Effector CD4-positive, alpha-beta T cell (primary cell): ENCODE data around the gene FBXL4.

ENCODE experiments used
- DNase-seq: peaks from one replicate; pipeline ENCODE4 v3.0.0-alpha.2; 2020

FBXL4 gene

DNA sequence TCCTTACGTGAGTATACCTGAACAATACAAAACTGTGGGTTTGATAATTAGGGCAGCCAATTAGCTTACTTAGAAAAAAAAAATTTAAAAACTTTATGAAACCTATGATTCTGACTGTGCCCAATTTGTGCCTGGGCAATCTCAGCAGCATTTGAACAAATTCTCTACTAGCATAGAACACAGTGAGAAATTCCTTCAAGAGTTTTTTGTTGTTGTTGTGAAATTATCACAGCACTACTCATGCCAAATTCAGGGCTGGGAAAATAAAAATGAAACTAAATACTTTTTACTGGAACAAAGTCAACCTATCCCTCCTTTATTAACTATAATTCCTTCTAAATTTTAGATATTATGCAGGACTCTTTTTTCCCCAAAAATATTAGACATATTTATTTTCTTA, 70.5 kb downstream of the FBXL4 start:
- DNase-seq: no peak

DNA sequence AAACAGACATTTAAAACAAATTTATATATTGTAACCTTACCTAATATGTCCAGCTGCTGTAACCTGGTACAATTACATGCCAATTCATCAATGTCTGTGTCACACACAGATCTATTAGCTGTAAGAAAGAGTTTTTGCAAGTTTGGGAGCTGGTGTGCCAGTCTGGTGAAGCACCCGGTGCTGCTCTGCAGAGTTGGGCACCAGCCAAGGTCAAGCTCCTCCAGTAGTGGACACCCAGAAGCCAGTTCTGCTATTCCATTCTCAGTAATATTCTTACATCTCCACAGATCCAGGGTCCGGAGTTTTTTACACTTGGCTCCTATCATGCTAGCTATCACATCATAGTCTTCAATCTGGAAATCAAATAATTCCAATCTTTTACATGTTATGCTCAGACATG, 72.4 kb downstream of the FBXL4 start:
- DNase-seq: no peak

GRCh38 chr6:98871821-98872220, 75.9 kb downstream of the FBXL4 start:
- no peak for DNase-seq

- DNase-seq: no peak
These were observed 76.7 kb downstream of the FBXL4 start for GRCh38 chr6:98871057-98871456.

DNA sequence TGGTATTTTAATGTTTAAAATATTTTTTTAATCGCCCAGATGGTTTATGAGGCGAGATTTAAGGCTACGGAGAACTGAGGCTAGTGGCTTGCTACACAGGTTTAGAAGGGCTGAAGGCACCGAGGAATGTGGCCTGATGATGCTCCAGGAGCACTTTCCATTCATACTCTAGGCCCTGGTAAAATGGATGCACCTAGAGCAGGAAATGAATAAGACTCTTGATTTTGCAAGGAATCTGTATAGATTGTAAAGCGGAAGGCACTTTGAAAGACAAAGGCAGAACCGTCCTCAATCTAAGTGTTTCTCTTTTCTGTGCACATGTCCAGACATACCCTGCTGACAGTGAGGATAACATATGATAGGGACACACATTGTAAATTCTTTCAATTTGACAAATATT, 83.2 kb downstream of the FBXL4 start:
- no peak for DNase-seq

GRCh38 chr6:98848539-98849242, 99.1 kb downstream of the FBXL4 start:
- DNase-seq: no peak

GRCh38 chr6:98847779-98848538, 99.8 kb downstream of the FBXL4 start:
- DNase-seq: no peak

- DNase-seq: no peak
These were observed 100.3 kb downstream of the FBXL4 start for GRCh38 chr6:98847416-98847778.

GRCh38 chr6:98846021-98846380, 101.7 kb downstream of the FBXL4 start:
- no peak for DNase-seq

- peak; percentile 47 for DNase-seq
These were observed 102.3 kb downstream of the FBXL4 start for GRCh38 chr6:98845211-98846020.

GRCh38 chr6:98844244-98845210, 103.2 kb downstream of the FBXL4 start:
- no peak for DNase-seq

DNA sequence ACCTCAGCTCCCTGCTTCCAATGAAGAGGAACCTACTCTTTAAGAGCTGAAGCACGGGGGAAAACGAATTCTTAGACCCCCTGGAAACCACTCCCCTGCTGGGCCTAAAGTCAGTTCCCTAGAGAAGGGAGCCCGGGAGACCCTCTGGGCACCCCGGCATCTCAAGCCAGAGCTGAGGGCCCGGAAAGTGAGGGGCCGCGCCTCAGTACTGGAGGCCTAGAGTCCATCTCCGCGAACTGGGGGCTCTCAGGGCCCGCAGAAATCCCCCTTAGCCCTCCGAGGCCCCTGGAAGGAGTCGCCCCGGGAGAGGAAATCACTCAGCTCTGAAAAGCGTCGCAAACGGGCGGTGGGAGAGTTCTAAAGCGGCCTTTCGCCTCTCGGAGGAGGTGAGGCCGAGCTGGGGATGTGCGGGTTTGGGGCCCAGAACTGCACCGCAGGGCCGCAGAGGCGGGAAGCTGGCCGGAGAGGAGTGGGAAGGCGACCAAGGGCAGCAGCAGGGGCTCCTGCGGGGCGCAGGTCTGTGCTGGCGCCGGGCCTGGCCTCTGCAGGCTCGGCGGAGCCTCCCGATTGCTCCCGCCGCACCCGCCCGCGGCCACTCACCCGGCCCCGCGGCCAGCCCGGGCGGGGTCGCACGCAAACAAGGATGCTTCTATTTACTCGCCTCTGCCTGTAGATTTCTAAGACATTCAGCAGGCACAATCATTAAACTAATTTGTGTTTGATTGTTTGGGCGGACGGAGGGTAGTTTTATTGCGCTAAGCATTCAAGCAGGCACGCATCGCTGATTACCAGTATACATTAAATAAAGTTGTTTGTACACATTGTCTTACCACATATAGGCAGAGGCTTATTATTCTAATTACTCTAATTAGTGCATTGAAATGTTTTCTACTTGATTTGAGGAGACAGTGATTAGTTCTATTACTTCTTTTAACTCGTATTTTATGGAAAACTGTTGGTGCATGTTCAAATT, 104.2 kb downstream of the FBXL4 start:
- no peak for DNase-seq

GRCh38 chr6:98842342-98843180, 105.2 kb downstream of the FBXL4 start:
- DNase-seq: no peak

- DNase-seq: no peak
These were observed 106.0 kb downstream of the FBXL4 start for GRCh38 chr6:98841621-98842341.

GRCh38 chr6:98840996-98841513, 106.7 kb downstream of the FBXL4 start:
- DNase-seq: no peak

GRCh38 chr6:98840385-98840784, 107.4 kb downstream of the FBXL4 start:
- DNase-seq: no peak

DNA sequence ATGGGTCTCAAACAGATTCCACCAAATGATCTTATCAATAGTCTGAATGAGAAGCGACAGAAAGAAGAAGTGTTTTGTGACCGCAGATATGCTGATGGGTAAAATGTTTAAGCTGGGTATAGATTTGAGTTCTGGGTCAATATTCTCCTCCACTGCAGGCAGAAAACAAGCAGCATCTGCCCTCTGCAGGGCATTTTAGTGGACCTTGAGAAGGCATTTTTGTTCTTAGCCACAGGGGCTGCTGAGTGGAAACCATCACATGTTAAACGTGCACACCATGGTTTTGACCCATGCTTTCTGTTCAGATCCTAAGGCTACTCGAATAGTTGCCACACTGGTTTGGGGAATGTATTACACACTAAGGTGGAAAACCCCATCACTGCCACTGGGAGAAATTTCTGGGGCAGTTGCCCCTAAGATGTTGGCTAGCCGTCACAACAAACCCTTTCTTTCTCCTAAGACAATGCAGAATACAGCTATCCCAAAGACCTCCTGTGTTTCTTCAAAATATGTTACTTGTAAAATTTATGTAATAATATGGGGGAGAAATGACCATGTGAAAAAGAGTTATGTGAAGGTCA, 107.9 kb downstream of the FBXL4 start:
- DNase-seq: no peak

- no peak for DNase-seq
These were observed 108.8 kb downstream of the FBXL4 start for GRCh38 chr6:98838975-98839374.

DNA sequence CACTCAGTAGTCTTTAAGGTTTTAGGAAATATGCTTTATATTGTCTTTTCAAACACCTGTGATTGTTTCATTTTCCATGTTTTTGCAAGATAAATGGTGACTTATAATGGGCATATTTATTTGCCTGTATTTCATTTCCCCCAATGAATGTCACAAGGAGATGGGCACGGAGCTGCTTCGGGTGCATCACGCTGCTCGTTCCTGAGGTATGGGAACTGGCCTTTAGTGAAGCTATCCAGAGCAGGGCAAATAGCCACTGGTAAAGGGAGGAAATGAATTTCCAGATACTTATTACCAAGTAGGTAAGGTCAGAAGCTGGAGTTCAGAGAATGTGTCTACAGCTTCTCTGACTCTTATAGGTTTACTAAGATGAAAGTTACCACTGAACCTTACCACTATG, 109.7 kb downstream of the FBXL4 start:
- no peak for DNase-seq
